CMK (cell line): ENCODE data around the gene TBC1D14.
"Not testable (repeated sequence)": the region's sequence is repeated elsewhere in the genome, so short reads cannot be mapped to it uniquely, and the experiment has no call there.

ENCODE experiments used
- DNase-seq: peaks from one replicate; pipeline ENCODE4 v3.0.0-alpha.2; 2010; ENCODE audit warnings: low read depth

Gene TBC1D14

GRCh38 chr4:6890971-6891370 lies 18.7 kb upstream of the TBC1D14 start:
- not testable (repeated sequence) for DNase-seq

GRCh38 chr4:6891436-6892170 lies 18.0 kb upstream of the TBC1D14 start:
- DNase-seq: no peak

DNA sequence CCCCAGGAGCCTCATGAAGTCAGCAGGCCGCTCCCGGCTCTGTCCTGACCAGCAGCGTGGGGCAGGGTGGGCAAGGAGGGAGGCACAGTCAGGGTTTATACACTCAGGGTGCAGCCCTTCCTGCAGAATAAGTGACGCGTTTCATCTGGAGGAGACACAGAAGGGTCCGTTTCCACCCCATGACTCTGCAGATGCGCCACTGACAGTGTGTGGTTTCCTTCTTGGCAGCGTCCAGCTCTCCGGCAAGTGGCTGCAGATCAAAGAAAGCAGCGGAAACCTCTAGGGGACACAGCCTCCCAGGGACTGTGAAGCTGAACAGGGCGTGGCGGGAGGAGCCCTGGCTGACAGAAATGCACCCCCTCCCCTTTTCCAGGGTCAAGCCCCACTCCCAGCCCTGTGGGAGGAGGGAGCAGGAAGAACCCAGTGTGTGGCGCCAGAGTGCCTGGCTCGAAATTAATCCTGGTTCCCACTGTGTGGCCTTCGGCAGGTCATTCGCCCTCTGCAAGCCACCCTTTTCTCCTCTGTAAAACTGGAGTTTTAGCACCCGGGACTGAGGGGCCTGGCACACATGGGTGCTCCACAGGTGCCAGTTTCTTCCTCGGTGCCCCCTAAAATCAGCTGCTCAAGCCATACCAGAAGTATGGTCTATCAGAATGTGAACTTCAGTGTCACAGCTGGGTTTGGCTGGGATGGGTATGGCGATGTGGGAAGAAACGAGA lies 17.3 kb upstream of the TBC1D14 start:
- DNase-seq: peak; percentile 95

DNA sequence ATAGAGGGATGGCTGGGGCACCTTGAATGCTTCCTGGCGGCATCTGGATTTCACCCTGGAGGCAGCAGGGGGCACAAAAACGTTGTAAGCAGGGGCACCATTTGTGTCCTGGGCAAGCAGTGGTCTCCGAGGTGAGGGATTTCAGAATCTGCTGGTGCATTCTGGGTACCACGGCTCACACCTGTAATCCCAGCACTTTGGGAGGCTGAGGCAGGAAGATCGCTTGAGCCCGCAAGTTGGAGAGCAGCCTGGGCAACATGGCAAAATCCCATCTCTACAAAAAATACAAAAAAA lies 16.8 kb upstream of the TBC1D14 start:
- DNase-seq: no peak

- DNase-seq: no peak
These were observed 16.1 kb upstream of the TBC1D14 start for GRCh38 chr4:6893449-6894085.

DNA sequence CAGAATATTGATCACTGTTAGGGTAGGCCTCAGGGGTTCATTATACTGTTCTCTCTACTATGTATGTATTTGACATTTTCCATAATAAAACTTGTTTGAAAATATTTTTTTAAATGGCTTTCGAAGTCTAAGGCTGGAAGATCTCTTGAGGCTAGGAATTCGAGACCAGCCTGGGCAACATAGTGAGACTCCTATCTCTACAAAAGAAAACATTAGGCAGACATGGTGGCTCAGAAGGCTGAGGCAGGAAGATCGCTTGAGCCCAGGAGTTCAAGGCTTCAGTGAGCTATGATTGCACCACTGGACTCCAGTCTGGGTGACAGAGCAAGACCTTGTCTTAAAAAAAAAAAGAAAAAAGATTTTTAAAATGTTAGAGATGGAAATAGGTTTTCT lies 15.5 kb upstream of the TBC1D14 start:
- no peak for DNase-seq

DNA sequence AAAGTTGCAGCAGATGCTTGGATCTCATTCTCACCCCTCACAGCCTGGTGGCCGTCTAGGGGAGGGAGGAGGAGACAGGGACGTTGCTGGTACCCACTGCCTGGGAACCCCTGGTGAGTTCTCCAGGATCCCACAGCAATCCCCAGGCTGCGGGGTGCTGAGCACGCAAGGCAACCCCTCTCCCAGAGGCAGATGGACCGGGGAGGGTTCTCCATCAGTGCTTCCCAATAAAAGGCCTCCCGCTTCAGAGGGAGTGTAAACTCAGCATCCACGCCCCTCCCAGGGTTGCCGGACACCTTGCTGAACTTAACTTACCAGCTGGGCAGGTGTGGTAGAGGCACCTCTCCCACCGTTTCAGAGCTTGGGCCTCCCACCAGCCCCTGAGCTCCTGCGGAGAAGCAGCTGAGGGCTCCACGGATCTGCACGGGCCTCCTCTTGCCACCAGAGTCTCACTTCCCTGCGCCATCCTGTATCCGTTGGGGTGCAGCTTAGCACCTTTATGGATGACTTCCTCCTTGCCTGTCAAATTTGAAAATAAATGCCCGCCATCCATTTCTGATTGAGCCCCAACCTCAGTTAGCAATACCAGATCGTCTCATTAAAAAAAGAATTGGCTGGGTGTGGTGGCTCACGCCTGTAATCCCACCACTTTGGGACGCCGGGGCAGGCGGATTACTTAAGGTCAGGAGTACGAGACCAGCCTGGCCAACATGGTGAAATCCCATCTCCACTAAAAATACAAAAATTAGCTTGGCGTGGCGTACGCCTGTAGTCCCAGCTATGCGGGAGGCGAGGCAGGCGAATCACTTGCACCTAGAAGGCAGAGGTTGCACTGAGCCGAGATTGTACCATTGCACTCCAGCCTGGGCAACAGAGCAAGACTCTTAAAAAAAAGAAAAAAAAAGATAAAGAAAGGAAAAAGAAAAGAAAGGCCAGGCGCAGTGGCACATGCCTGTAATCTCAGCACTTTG lies 14.8 kb upstream of the TBC1D14 start:
- DNase-seq: no peak

DNA sequence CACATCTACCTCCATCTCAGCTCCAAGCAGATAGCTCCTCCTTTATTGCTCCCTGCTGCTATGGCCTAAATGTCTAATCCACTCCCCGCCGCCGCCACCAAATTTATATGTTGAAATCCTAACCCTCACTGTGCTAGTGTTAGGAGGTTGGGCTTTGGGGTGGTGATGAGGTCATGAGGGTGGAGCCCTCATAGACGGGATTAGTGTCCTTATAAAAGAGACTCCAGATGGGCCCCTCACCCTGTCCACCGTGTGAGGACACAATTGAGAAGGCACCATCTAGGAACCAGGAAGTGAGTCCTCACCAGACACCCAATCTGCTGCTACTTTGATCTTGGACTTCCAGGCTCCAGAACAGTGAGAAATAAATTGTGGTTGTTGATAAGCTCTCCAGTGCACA lies 13.6 kb upstream of the TBC1D14 start:
- no peak for DNase-seq

DNA sequence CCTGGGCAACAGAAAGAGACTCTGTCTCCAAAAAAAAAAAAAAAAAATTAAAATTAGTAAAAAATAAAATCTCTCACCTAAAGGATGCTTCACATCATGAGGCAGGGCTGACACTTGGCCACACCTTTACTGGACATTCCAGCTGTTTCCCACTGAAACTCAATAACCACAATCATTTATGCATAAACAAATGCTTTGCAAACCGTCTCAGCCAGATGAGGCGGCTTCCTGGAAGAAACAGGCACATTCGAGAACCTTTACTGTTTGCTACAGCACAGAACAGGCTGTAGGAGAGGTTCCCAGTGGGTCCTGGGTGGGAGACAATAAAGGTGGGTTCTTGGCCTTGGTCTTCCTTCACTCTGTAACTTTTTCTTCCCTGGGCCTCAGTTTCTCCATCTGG lies 10.9 kb upstream of the TBC1D14 start:
- no peak for DNase-seq

DNA sequence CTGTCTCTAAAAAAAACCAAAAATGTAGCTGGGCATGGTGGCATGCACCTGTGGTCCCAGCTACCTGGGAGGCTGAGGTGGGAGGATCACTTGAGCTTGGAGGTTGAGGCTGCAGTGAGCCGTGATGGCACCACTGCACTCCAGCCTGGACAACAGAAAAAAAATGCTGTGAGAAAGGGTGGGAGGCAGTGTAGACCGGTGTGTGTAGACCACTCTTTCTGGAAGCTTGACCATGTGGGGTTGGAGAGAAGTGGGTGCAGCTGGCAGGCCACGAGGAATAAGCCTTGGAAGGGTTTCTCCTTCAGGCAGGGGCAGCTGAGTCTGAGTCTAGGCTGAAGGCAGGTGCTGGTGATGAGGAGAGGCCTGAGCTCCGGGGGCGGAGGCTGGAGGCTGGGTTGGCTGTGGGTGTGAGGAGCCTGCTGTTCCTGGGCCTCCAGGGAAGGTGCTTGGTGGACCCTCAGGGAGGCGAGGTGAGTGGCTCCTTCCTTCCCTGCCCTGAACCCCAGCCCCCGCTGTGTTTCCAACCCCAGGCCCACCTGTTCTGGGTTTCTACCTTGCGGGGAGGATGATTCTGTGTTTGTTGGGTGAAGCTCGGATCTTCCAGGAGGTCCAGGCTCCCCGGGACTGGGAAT lies 9.3 kb upstream of the TBC1D14 start:
- no peak for DNase-seq

GRCh38 chr4:6900956-6901355 lies 8.7 kb upstream of the TBC1D14 start:
- DNase-seq: no peak

DNA sequence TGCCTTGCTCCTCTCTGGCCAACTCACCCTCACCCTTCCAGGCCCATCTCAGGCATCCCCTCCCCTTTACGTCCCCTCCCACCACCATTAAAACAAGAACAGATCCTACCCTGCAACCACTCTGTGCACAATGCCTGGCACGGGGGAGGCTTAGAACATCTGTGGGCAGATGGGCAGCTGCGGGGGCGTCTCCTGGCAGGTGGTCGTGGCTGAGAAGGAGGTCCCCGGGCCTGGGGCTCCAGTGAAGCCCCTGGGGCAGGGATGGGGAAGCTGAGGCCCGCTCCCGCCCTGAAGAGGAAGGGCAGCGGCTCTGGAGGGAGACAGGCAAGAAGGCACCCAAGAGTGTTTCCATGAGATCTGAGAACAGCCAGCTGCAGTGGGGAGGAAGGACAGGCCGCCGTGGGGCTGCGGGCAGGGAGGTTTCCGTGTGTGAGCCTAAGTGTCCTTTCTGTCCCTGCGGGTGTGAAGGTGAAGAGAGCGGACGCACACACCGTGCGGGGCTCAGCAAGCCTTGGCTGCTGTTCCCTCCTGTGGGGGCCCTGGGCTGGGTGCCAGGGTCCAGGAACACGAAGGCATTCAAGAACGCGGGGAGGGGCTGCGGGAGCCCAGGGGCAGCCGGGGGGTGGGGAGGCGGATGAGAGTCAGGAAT lies 7.8 kb upstream of the TBC1D14 start:
- no peak for DNase-seq

DNA sequence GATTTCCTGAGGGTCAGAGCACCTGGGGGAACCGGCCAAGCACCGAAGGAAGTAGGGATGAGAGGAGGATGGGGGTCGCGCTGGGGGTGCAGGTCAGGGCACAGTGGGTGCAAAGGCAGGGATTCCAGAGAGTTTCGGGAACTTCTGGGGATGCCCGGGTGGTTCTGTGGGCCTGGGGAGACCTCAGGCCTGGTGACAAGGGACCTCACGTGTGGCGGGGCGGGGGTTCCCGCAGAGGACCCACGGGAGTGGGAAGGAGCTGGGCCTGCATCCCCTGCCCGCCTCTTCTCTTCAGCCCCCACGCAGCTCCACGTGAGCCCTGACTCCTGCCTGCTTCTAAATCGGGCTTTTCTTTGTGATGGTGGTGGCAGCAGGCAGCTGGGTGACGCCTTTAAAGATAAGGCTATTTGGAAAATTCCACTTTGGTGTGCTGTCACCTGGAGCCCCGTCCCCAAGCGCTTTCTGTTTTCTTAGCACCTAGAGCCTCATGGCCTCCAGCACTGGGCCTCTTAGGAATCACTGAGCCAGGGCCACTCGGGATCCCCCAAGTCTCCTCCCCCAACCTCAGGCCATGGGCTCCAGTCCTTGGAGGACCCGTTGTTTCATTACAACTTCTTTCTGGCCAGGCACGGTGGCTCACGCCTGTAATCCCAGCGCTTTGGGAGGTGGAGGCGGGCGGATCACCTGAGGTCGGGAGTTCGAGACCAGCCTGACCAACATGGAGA lies 7.1 kb upstream of the TBC1D14 start:
- DNase-seq: no peak

GRCh38 chr4:6905516-6906445 lies 3.8 kb upstream of the TBC1D14 start:
- DNase-seq: no peak

DNA sequence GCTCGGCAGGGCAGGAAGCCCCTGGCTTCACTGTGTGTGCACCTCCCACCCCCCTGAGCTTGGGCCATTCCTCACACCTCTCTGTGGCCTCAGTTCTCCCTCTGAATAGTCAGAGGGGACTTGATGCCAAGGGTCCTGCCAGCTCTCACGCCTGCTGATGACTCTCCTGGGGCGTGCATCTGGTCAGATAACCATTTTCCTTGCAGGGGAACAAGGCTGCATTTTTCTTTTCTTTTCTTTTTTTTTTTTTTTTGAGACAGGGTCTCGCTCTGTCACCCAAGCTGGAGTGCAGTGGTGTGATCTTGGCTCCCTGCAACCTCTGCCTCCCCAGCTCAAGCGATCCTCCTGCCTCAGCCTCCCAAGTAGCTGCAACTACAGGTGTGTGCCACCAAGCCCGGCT lies 3.1 kb upstream of the TBC1D14 start:
- not testable (repeated sequence) for DNase-seq

DNA sequence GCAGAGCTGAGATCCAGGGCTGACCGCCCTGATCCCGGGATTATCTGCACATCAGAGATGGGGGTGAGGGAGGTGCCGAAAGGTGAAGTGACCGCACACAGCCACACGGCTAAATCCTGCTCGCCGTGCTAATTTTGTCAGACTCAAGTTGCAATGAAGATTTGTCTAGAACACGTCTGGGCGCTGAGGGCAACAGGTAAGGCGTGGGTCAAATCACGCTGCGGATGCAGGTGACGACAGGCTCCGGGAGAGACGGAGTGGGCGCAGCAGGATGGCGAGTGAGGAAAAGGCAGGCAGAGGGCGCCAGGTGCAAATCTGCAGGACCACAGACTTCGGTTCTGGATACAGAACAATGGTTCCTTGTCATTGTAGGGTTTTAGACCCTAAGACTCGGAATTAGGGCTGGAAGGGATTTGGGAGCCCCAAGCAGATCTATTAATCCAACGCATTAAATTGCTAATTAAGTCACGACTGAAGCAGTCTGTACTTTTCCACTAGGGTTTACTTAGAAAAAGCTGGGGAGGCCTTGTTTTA lies 1.9 kb upstream of the TBC1D14 start:
- DNase-seq: no peak

DNA sequence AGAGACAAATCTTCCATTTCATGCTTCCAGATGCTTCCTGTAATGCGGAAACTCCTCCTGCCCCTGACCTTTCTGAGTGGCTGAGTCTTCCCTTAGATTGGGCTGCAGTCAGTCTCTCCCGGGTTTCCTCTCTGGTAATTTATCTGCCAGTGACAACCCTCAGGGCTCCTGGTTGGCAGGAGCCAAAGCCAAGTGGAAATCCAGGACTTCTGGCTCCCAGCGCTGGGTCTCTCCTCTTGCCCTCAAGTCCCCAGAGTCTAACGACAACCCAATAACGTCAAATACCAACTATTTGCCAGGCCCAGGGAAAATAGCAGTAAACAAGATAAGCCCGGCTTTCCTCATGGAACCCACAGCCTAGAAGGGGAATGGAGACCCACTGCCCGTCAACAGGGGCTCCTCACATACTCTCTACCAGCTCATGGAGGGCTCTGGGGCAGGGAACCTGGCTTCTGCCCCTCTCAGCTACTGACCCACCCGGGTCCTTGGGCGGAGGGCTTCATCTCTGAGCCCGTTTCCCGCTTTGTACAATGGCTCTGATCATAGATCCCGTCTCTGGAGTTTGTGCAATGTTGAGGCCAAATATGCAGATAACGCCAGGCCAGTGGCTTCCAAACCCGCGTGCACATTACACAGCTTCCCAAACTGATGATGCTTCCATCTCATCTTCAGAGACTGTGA lies 1.1 kb upstream of the TBC1D14 start:
- no peak for DNase-seq

DNA sequence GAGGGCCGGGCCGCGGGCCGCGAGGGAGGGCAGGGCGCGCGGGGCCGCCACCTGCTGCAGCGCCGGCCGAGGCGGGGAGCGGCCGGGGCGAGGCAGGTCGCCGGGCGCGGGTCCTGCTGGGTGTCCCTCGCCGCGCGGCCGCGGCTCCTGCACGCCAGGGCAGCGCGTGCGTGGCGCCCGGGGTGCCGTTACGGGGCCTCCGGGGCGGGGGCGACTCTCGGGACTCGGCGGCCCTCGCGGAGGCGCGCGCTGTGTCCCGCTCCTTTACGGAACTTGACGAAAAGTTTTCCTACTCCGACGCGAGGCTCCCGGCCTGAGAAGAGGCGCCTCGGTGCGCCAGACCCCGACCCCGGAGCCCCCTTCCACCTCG lies 329 bp downstream of the TBC1D14 start:
- DNase-seq: no peak
